GM12878 (cell line): Measurements from ENCODE around the gene PARD6A. TPM values are rescaled to one million over a fixed set of nuclear protein-coding genes. Genes with fewer than 3 reads are reported as not detected.

Experiments used
- ATAC-seq: fragments of 200-7000 bp; cut with Tn5 transposase; 3 replicates; pipeline ENCODE4 v1.9.1; 2020; ENCODE audit warnings: mild to moderate bottlenecking, moderate library complexity
- BruUV-seq: library from RNA; stranded (reverse); fragments of 400-500 nt; replicated peaks from 2 replicates; lab custom pipeline; 2021; lab: Mats Ljungman, UMichigan
- CTCF ChIA-PET: fragments of 300-600 bp; sonication (Branson Sonifier 250); formaldehyde crosslinking; extraction: SDS; loops from one replicate; lab custom pipeline; 2021; ENCODE audit warnings: inconsistent platforms; lab: Yijun Ruan, JAX
- POLR2A ChIA-PET: fragments of 350-600 bp; formaldehyde crosslinking; extraction: SDS; loops from one replicate; lab custom pipeline; 2021; ENCODE audit warnings: inconsistent platforms; lab: Charles Lee
- RAD21 ChIA-PET: fragments of 300-600 bp; sonication (Branson Sonifier 250); formaldehyde crosslinking; loops from one replicate; lab custom pipeline; 2023; ENCODE audit warnings: antibody characterized with exemption; ENCODE audit not compliant: unreplicated experiment; lab: Charles Lee
- SMC1A ChIA-PET: fragments of 300-600 bp; sonication (Branson Sonifier 250); formaldehyde crosslinking; loops from one replicate; lab custom pipeline; 2023; ENCODE audit not compliant: unreplicated experiment, uncharacterized antibody; lab: Charles Lee
- DNase-seq: peaks from one replicate; pipeline ENCODE4 v3.0.0-alpha.2; 2011; ENCODE audit warnings: low read depth, low spot score
- FAIRE-seq: peaks from 3 replicates; lab custom pipeline; 2011; peaks lifted over from hg19 to GRCh38; lab: Jason Lieb, UNC
- H2AFZ ChIP-seq: 2 replicates; pipeline ENCODE4 v1.6.0; 2011; ENCODE audit warnings: low read depth, low read length, control low read depth; ENCODE audit not compliant: control insufficient read depth
- H3K27ac ChIP-seq: 2 replicates; pipeline ENCODE4 v1.5.1; 2011; ENCODE audit warnings: control low read depth; ENCODE audit not compliant: control insufficient read depth, insufficient read depth
- H3K27me3 ChIP-seq, 2 experiments: replicated peaks in 1 of 2; 2 replicates each; pipeline versions ENCODE4 v1.6.0 to v1.6.1; 2011; ENCODE audit warnings: low read length in 1 of 2; ENCODE audit not compliant: control insufficient read depth in 2 of 2, insufficient read depth in 2 of 2
- H3K36me3 ChIP-seq, 2 experiments: 2 replicates each; pipeline ENCODE4 v1.5.1; 2011; ENCODE audit warnings: low read length in 1 of 2; ENCODE audit not compliant: control insufficient read depth in 2 of 2, insufficient read depth in 2 of 2
- H3K4me1 ChIP-seq: 2 replicates; pipeline ENCODE4 v1.6.1; 2011; ENCODE audit warnings: mild to moderate bottlenecking, low read length, moderate library complexity, mixed read lengths; ENCODE audit not compliant: control insufficient read depth, insufficient read depth
- H3K4me2 ChIP-seq: 2 replicates; pipeline ENCODE4 v1.6.0; 2011; ENCODE audit warnings: control low read depth; ENCODE audit not compliant: control insufficient read depth, insufficient read depth
- H3K4me3 ChIP-seq: fragments of 200-600 bp; sonication (generic); 2 replicates; pipeline ENCODE4 v1.5.1; 2016
- H3K79me2 ChIP-seq: 2 replicates; pipeline ENCODE4 v1.6.0; 2011; ENCODE audit warnings: low read length; ENCODE audit not compliant: control insufficient read depth, insufficient read depth
- H3K9ac ChIP-seq: 2 replicates; pipeline ENCODE4 v1.8.0; 2011; ENCODE audit warnings: low read length, control low read depth, mixed read lengths; ENCODE audit not compliant: control insufficient read depth, insufficient read depth
- H3K9me3 ChIP-seq: replicated peaks from 3 replicates; pipeline ENCODE4 v1.5.1; 2011; ENCODE audit warnings: mild to moderate bottlenecking, low read length; ENCODE audit not compliant: control insufficient read depth, insufficient read depth
- H4K20me1 ChIP-seq: 2 replicates; pipeline ENCODE4 v1.6.0; 2011; ENCODE audit not compliant: control insufficient read depth, insufficient read depth
- BMI1 ChIP-seq: fragments of 450-650 bp; IDR thresholded peaks from 2 replicates; pipeline ENCODE4 v1.6.1; 2016; ENCODE audit warnings: mild to moderate bottlenecking, moderate library complexity, borderline replicate concordance
- CREB1 ChIP-seq: IDR thresholded peaks from 2 replicates; pipeline ENCODE4 v1.6.1; 2012; ENCODE audit warnings: low read depth, mild to moderate bottlenecking, inconsistent platforms
- IKZF2 ChIP-seq, 2 experiments: fragments of 450-650 bp; IDR thresholded peaks; 2 replicates each; pipeline ENCODE4 v1.6.1; 2017; ENCODE audit warnings: mild to moderate bottlenecking in 2 of 2, moderate library complexity in 2 of 2
- IRF3 ChIP-seq: fragments of 450-650 bp; IDR thresholded peaks from 2 replicates; pipeline ENCODE4 v1.6.1; 2014; ENCODE audit warnings: mild to moderate bottlenecking
- IRF4 ChIP-seq: IDR thresholded peaks from 2 replicates; pipeline ENCODE4 v1.6.1; 2011; ENCODE audit warnings: low read depth, low read length
- JUNB ChIP-seq: IDR thresholded peaks from 2 replicates; pipeline ENCODE4 v1.6.1; 2016; ENCODE audit warnings: antibody characterized with exemption, mild to moderate bottlenecking
- KAT2A ChIP-seq: conservative IDR thresholded peaks from 2 replicates; pipeline ENCODE4 v1.6.1; 2011; ENCODE audit warnings: low read depth, low read length; ENCODE audit not compliant: control insufficient read depth
- NR2F1 ChIP-seq: fragments of 450-650 bp; conservative IDR thresholded peaks from 2 replicates; pipeline ENCODE4 v1.6.1; 2017; ENCODE audit warnings: mild to moderate bottlenecking
- SREBF2 ChIP-seq: IDR thresholded peaks from 2 replicates; pipeline ENCODE4 v1.6.1; 2012; ENCODE audit warnings: mild to moderate bottlenecking, low read length
- SRF ChIP-seq, 2 experiments: IDR thresholded peaks; 2 replicates each; pipeline ENCODE4 v1.6.1; 2011; ENCODE audit warnings: low read depth in 2 of 2, low read length in 2 of 2, mild to moderate bottlenecking in 1 of 2, moderate library complexity in 1 of 2
- SUPT20H ChIP-seq: IDR thresholded peaks from 2 replicates; pipeline ENCODE4 v1.6.1; 2011; ENCODE audit warnings: low read depth, mild to moderate bottlenecking, low read length, moderate library complexity, borderline replicate concordance; ENCODE audit not compliant: control insufficient read depth
- TBL1XR1 ChIP-seq: IDR thresholded peaks from 2 replicates; pipeline ENCODE4 v1.6.1; 2012; ENCODE audit warnings: low read depth, low read length, improper control_type of control experiment
- WRNIP1 ChIP-seq: IDR thresholded peaks from 2 replicates; pipeline ENCODE4 v1.6.1; 2011; ENCODE audit warnings: low read depth, low read length, improper control_type of control experiment, borderline replicate concordance
- ZBTB11 ChIP-seq: fragments of 450-650 bp; formaldehyde crosslinking; IDR thresholded peaks from 2 replicates; pipeline ENCODE4 v1.5.0; 2022; ENCODE audit warnings: mild to moderate bottlenecking, missing genetic modification characterization
- ZBTB40 ChIP-seq: fragments of 450-650 bp; IDR thresholded peaks from 2 replicates; pipeline ENCODE4 v1.6.1; 2016; ENCODE audit warnings: mild to moderate bottlenecking, moderate library complexity, borderline replicate concordance
- ZNF384 ChIP-seq: IDR thresholded peaks from 2 replicates; pipeline ENCODE4 v1.6.1; 2012; ENCODE audit warnings: low read depth, mild to moderate bottlenecking, low read length, improper control_type of control experiment, borderline replicate concordance
- WGBS: methylation state at CpG from one replicate; pipeline ENCODE4 v1.1.6; 2016; ENCODE audit warnings: low lambda C conversion rate; ENCODE audit not compliant: insufficient replicate concordance, insufficient coverage; ENCODE audit errors: missing lambda C conversion rate; 5-methylcytosine and 5-hydroxymethylcytosine counted together
- in situ Hi-C: fragments of 300-500 bp; cut with MboI; formaldehyde crosslinking; loops from 9 replicates; pipeline ENCODE4 v1.14.3; 2018; ENCODE audit warnings: mixed read lengths
- intact Hi-C: fragments of 100-400 bp; cut with micrococcal nuclease; formaldehyde crosslinking; loops from one replicate; pipeline ENCODE4 v1.14.2; 2022; ENCODE audit not compliant: unreplicated experiment
- polyA plus RNA-seq, 11 experiments: library from polyadenylated mRNA; depleted of rRNA in 4 of 11; unstranded in 6 of 11; stranded (reverse) in 5 of 11; fragments of >200 nt; fragmentation: Nextera tagmentation in 4 of 11; fragmentation: Illumina TruSeq in 1 of 11; extraction: Ambion mirVana in 4 of 11; extraction: Trizol in 1 of 11; gene quantifications; 1 replicate in 1 of 11; 2 replicates in 10 of 11; pipeline versions ENCODE4 v1.2.1 to v1.2.3, GENCODE V29; 2011 to 2016; ENCODE audit warnings: inconsistent platforms in 2 of 11, missing spikeins in 2 of 11, low read depth in 1 of 11
- total RNA-seq, 4 experiments: library from RNA; depleted of rRNA in 3 of 4; stranded (reverse); fragments of >200 nt in 3 of 4; fragmentation: Illumina TruSeq in 1 of 4; extraction: Trizol in 1 of 4; gene quantifications; 2 replicates each; pipeline versions ENCODE4 v1.2.1 to v1.2.3, GENCODE V29; 2013 to 2021

The PARD6A gene
- total and polyA plus RNA-seq, 10 of the 15 experiments (the other 5 are each of a cell fraction or from before 2014, with no cell fraction given), result 0.42 to 10.1 (median 4.4) TPM

- FAIRE-seq (no peak), ATAC-seq (no peak), DNase-seq (no peak)
- WGBS, result 87% methylated on average over 7 of the region's 7 CpGs
- no peak overlapping the region for H3K27ac ChIP-seq
- no peaks in the 10 kb centered on the region for H3K79me2 ChIP-seq
- CTCF ChIA-PET, result interaction anchor here (0.7 to 1.3 kb wide), 3 partner anchors 11 to 86 kb away, joined by 3 to 4 read pairs (median 3); no protein-coding TSS in a partner anchor
- H3K36me3 ChIP-seq, result peaks cover 16 to 42% of the 10 kb centered on the region in 2 experiments
- no peak overlapping the region for H3K4me3 ChIP-seq
- SMC1A ChIA-PET, result interaction anchor here (0.7 to 1.2 kb wide), 2 partner anchors 10 to 111 kb away, joined by 3 read pairs; no protein-coding TSS in a partner anchor
- in situ Hi-C loops, result no loop called here
- no peaks in the 10 kb centered on the region for H3K27me3 ChIP-seq
- H3K9me3 ChIP-seq, result no peaks in the 10 kb centered on the region
- H3K4me2 ChIP-seq, result no peak overlapping the region
- RAD21 ChIA-PET, result no interaction called here
- intact Hi-C loops, result no loop called here
- H4K20me1 ChIP-seq, result no peaks in the 10 kb centered on the region
- POLR2A ChIA-PET, result no interaction called here
- no TSS peak for BruUV-seq
- no peak overlapping the region for H3K9ac ChIP-seq
- no peak overlapping the region for H2AFZ ChIP-seq
- no peaks in the 10 kb centered on the region for H3K4me1 ChIP-seq
- no peak for TF ChIP-seq WRNIP1
- TF ChIP-seq NR2F1, result no peak
- TF ChIP-seq TBL1XR1, result no peak
- no peak for TF ChIP-seq ZNF384
- no peak for TF ChIP-seq JUNB
- no peak for TF ChIP-seq KAT2A
- TF ChIP-seq SREBF2, result no peak
- TF ChIP-seq CREB1, result no peak
- no peak for TF ChIP-seq SUPT20H
- no peak for TF ChIP-seq ZBTB11 (CRISPR knock-in tag)
- no peak for TF ChIP-seq IKZF2 (IDR thresholded peaks at IDR 0.05)
- TF ChIP-seq SRF (IDR thresholded peaks at IDR 0.05; ENCODE audit: low read depth in 2 of 2, low read length in 2 of 2), result no peak
- no peak for TF ChIP-seq BMI1
- no peak for TF ChIP-seq IRF3
- TF ChIP-seq IRF4, result no peak
- TF ChIP-seq ZBTB40, result no peak
Measured at GRCh38 chr16:67632415-67633172, 28.2 kb upstream of the PARD6A start.
